IPS-18c (cell line): Measurements from ENCODE around the gene XYLB.
"Not testable (repeated sequence)": the region's sequence is repeated elsewhere in the genome, so short reads cannot be mapped to it uniquely, and the experiment has no call there.

Source experiments
- H3K4me3 ChIP-seq: 2 replicates; pipeline ENCODE4 v1.7.0; 2013; ENCODE audit warnings: low read depth, mild to moderate bottlenecking, low read length, moderate library complexity; ENCODE audit not compliant: insufficient read depth
- H3K9me3 ChIP-seq: one replicate; pipeline ENCODE4 v1.6.1; 2013; ENCODE audit warnings: mild to moderate bottlenecking, low read length, moderate library complexity; ENCODE audit not compliant: control insufficient read depth, insufficient read depth

XYLB gene

DNA sequence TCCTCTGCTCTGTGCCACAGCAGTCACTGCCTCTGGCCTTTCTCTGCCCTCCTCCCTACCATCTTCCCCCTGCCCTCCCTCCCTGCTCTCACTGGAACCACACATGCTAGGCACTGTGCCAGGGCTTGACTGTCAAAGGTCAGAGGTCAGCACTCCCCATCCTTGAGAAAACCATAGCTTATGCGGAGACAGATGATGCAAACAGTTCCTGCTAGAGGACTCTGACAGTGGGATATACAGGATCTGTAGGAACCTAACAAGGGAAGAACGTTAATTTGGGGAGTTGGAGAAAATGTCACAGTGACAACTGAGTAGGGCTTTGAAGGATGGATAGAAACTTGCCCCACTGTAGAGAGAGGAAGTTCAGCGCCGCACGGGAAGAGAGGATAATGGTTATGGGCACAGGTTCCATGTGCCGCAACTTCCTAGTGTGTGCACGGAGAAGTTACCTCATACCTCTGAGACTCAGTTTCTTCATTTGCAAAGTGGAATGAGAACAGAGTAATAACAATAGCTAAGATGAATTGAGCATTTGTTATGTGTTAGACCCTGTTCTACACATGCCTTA, 29.3 kb upstream of the XYLB start:
- no peak overlapping the region for H3K4me3 ChIP-seq
- no peaks in the 10 kb centered on the region for H3K9me3 ChIP-seq

DNA sequence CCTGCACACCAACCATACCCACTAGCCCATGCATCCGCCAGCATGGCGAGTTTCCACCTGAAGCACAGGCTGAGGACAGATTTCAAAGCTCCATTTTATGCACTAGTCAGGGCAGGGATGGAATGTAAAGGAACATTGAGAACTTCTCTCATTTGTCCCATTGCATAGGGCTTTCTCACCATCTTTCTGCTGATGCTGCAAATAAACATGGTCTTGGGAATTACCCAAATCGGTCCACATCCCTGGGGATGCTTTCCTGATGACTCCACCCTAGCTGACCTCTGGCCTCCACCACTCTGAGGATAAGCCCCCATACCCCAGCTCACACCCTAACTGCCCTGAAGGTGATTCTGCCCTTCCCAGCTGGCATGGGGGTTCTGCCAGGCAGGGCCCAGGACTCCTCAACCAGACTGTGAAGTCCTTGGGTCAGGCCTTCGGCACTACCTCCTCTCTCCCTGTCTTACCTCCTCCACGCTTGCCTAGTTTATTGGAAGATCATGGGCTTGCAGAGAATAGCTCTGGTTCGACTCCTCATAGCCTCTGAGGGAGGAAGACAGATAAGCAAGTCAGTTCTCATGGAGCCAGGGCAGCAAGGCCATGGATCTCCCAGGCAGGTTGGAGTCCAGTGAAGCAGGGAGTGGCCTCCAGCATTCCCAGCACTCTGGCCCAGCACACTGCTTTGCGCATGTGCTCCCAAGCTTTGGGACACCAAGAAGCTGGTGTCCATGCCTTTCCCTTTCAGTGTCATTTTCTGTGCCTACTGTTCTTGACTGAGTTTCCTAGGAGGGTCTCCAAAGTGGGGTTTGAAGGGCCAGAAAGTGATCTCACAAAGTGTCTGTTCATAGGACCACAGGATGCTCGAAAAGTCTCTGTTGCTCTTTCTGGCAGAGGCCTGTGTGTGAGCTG, 27.6 kb upstream of the XYLB start:
- no peak overlapping the region for H3K4me3 ChIP-seq
- H3K9me3 ChIP-seq, result no peaks in the 10 kb centered on the region

DNA sequence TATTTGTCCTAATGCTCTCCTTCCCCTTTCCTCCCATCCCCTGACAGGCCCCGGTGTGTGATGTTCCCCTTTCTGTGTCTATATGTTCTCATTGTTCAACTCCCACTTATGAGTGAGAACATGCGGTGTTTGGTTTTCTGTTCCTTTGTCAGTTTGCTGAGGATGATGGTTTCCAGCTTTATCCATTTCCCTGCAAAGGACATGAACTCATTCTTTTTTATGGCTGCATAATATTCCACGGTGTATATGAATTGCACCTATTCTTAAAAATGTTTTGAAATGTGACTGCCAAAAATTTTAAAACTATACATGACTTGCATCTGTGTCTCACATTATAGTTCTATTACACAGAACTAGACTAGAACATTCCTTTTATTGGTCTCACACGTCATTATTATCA, 25.9 kb upstream of the XYLB start:
- H3K4me3 ChIP-seq, H3K9me3 ChIP-seq: not testable (repeated sequence)

DNA sequence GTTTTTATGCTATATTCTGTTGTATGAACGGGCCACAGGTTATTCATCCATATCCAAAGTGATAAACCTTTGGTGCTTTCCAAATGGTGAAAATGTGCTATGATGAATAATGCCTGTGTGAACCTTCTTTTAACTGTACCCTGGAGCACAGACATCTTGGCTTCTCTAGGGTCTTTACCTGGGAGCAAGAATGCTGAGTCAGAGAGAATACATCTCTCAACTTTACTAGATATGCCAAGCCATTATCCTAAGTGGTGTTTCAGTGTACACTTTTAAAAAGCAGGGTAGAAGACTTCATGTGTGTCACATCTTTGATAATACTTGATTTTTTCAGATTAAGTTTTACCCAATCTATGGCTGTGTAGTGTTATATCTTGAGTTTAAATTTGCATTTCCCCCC, 23.5 kb upstream of the XYLB start:
- H3K9me3 ChIP-seq, result no peaks in the 10 kb centered on the region
- H3K4me3 ChIP-seq, result no peak overlapping the region

DNA sequence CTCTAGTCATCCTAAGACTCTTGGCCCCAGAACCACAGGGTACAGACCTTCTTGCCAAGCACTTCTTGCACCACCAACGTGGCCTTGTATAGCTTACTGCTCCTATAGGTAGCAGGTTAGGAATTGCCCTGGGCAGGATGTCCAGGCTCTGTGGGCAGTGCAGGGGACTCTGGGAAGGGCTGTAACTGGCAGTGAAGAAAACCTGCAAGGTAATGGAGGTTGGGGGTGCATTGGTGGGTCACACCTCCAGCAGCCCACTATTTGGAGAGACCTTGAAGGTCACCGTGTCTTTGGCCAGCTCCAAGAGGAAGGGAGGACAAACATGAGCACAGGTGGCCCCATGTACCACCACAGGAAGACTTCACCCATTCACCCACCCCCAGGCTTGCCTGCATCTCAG, 21.3 kb upstream of the XYLB start:
- Histone ChIP-seq H3K4me3 (no peak overlapping the region), H3K9me3 (no peaks in the 10 kb centered on the region)

DNA sequence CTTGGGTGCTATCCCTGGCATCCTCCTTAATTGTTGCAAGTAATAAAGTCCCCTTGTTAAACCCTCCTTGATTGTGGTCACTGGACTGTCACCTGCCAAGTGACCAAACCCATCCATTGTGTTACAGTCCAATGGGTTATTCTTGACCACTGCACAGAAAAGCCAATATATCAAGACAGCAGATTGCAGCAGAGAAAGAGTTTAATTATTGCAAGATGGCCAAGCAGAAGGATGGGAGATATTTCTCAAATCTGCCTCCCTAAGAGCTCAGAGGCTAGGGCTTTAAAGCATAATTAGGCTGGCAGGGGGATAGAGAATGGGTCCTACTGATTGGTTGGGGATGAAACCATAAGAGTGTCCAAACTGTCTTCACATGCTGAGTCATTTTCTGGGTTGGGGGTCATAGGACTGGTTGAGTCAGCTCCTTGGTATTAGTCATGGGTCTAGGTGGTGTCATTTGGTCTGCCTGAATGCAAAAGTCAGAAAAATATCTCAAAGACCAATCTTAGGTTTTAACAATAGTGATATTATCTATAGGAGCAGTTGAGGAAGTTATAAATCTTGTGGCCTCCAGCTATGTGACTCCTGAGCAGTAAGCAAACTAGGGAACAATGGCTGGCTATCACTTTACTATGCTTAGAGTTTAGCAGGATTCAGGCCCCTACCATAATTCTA, 19.1 kb upstream of the XYLB start:
- no peaks in the 10 kb centered on the region for H3K9me3 ChIP-seq
- no peak overlapping the region for H3K4me3 ChIP-seq

DNA sequence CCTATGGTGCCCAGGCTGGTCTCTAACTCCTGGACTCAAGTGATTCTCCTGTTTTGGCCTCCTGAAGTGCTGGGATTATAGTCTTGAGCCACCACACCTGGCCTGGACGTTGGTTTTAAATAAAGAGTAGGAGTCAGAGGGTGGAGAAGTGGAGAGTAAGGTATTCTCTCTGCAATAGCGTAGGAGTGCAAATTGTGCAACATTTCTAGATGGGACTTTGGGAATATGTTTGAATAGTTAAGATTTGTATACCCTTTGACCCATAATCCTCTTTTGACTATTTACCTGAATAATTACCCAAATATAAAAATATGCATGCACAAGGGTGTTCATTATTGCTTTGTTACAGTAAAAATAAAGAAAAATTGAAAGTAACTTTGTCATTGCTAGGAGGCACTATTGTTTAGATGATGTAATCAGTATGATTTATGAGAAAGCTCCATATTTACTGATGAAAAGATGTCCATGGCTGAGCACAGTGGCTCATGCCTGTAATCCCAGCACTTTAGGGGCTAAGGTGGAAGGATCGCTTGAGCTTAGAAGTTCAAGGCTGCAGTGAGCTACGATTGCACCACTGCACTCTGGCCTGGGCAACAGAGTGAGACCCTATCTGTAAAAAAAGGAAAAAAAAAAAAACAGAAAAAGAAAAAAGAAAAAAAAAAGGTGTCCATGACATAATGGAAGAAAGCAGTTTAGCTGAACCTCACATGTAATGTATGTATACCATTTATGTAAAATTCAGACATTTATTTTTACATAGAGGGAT, 15.1 kb upstream of the XYLB start:
- Histone ChIP-seq H3K4me3 (no peak overlapping the region), H3K9me3 (no peaks in the 10 kb centered on the region)

DNA sequence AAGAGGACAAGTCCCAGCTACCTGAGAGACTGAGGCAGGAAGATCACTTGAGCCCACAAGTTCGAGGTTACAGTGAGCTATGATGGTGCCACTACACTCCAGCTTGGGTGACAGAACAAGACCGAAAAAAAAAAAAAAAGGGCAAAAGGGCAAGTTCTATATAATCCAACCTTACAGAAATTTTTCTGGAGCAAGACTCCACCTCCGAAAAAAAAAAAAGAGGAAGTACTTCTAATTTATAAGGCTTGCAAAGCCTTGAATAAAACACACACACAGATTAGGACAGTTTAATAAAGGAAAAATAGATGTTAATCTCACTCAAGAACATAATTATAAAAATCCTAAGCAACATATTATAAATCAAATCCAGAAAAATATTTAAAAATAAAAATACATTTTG, 14.4 kb upstream of the XYLB start:
- Histone ChIP-seq H3K4me3 (no peak overlapping the region), H3K9me3 (no peaks in the 10 kb centered on the region)

DNA sequence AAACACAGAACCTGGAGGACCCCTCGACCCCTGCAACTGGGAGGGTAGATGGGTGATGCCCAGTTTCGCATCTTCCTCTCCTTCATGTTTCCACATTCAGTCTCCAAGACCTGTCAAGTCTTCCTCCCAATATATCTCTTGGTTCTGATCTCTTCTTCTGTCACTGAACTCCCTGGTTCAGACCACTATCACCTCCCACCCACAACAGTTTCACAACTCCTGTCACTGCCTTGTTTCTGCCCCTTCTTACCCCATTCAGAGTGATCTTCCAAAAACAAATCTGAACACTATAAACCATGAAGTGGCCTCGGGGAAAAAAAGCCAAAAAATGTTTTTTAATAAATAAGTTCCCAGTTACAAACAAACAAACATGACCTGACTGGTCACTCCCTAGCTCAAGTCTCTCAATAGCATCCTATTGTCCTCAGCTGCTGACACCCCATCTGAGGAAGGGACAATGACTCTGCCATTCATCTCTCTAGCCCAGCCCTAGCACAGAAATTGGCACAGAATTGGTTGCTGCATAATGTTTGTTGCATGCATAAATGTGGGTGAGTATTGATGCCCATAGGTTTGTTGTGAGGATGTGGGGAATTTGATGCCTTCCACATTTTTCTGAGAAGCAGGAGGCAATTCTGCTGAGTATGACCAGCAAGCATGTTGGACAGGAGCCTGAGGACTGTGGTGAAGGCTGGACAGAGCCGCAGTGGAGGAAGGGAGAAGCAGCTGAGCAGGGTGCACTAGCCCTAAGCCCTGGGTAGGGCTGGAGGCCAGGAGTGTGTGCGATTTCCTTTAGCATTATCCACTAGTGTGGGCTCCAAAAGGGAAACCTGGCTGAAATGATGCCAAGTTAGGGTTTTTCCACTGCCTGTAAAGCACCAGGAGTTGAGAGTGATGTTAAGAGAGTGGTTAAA, 12.2 kb upstream of the XYLB start:
- Histone ChIP-seq H3K9me3 (no peaks in the 10 kb centered on the region), H3K4me3 (no peak overlapping the region)

DNA sequence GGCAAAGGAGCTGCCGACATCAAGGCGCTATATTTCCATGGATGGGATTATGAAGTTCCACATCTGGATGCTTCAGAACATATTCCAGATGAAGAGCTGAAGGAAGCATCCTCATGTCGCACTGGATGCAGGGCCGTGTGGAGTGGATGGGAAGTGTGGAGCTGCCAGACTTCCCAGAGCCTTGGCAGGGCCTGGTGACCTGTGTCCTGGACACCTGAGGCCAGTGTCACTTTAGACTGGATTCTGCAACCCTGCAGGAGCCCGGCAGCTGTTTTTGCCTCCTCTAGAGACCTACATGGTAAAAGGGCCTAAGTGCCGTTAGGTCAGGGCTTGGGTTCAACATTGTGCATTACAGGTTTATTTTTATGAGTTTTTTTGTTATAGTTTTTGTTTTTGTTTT, 11.3 kb upstream of the XYLB start:
- Histone ChIP-seq H3K9me3 (no peaks in the 10 kb centered on the region), H3K4me3 (no peak overlapping the region)

DNA sequence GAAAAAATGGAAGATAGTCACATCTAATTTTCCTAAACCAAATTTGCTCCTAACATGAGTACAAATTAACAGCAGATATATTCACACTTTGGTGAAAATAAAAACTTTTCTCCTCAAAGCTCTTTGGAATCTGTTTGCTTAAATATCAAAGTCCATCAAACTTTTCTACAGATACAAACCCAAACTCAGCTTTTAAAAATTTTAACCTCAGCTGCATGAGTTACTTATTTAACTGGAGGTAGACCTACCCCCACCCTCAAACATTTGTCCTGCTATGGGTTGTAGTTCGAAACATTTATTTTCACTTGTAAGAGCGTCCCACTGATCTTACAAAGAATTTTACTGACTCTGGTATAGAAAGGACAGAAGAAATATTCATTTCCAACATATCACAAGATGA, 8.9 kb upstream of the XYLB start:
- H3K9me3 ChIP-seq, result no peaks in the 10 kb centered on the region
- no peak overlapping the region for H3K4me3 ChIP-seq

DNA sequence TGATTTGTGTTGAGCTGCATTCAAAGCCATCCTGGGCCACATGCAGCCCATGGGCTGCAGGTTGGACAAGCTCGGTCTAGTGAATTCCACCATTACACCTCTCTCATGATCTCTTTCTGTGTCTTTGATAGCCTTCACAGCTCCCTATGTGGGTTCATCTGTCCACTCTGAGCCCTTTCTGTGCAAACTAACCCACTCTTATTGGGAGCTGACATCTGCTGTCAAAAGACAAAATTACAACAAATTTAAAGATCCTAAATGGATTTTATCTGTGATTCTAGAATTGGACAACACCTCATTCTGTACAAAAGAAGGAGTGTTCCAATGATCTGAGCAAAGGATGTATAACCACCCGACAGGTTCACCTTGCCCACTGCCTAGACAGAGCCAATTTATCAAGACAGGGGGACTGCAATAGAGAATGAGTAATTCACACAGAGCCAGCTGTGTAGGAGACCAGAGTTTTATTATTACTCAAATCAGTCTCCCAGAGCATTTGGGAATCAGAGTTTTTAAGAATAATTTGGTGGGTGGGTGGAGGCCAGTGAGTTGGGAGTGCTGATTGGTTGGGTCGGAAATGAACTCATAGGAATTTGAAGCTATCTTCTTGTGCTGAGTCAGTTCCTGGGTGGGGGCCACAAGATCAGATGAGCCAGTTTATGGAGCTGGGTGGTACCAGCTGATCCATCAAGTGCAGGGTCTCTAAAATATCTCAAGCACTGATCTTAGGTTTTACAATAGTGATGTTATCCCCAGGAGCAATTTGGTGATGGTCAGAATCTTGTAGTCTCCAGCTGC, 2.6 kb upstream of the XYLB start:
- no peak overlapping the region for H3K4me3 ChIP-seq
- H3K9me3 ChIP-seq, result no peaks in the 10 kb centered on the region

DNA sequence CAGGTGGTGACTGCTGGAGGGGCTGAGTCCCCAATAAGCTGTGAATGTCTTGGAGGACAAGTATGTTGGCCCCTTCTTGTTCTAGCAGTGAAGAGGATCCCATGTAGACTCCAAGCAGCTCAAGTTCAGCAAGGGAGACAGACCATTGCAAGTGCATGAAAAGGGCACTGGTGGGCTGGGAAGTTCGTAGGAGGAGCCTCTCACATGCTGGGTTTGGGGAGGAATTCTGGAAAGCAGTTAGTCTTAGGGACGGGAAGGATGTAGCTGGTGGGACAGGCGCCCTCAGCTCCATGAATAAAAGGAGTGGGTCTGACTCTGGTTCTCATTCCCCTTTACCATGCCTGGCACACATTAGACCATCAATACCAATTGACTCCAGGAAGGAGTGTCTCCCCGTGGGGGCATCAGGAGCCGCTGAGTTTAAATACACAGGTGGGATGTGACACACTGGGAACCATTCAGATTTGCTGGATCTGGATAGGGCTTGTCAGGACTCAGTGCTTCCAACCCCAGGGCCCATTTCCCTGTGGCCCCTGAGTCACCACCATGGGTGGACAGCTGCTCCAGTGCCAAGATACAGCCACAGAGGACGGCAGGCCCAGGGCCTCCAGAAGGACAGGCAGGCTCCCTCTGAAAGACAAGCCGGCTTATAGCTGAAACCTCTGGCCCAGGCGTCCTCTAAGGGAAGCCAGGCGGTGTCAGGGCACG, 552 bp upstream of the XYLB start:
- H3K4me3 ChIP-seq, result peak overlapping the region; percentile 78; the same call in 1 of the 2 replicates
- no peaks in the 10 kb centered on the region for H3K9me3 ChIP-seq

DNA sequence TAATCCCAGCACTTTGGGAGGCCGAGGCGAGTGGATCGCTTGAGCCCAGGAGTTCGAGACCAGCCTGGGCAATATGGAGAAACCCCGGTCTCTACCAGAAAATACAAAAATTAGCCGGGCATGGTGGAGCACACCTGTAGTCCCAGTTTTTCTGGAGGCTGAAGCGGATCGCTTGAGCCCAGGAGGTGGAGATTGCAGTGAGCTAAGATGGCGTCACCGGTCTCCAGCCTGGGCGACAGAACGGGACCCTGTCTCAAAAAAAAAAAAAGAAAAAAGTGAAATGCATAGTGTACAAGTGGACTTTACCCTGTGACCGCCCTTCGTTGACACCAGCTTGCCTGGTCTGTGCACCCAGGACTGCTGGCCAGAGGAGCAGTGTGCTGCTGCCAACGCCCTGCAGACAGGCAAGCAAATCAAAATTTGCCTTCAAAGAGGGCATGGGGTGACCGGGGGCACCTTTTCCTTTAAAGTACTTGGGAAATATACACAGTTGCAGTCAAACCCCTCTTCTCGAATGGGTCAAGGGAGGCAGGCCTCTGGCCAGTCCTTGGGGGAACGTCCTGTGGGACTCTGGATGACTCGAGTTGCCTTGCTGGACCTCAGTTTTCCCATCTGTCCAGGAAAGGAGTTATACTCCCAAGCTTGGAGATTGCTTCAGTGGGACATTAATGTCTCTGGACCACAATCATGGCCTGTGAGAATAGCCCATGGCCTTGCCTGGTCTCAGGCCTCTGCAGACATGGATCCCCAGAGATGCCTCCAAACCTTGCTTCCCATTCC, 1.0 kb downstream of the XYLB start:
- peak overlapping the region; percentile 78 for H3K4me3 ChIP-seq

DNA sequence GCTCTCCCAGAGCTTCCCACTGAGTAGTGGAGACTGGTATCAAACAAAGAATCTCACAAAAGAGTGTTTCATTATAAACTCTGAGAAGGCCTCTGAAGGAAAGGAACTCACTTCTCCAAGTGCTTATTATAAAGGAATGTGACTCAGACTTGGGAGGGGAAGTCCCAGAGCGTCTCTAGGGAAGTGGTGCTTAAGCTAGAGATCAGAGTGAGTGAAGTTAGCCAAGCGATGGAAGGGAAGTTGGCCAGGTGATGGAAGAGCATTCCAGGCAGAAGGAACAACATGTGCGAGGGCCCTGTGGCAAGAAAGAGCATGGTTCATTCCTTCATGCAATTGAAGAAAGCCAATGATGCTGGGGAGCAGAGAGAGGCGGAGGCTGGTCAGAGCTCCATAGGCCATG, 2.3 kb downstream of the XYLB start:
- Histone ChIP-seq H3K4me3 (no peak overlapping the region), H3K9me3 (no peaks in the 10 kb centered on the region)

More for the DNA sequence above, 1.0 kb downstream of the XYLB start:
- no peaks in the 10 kb centered on the region for H3K9me3 ChIP-seq
